ENCODE data around the gene PDLIM4. TPM values are rescaled to one million over a fixed set of nuclear protein-coding genes. Genes with fewer than 3 reads are reported as not detected.

PDLIM4 gene
- total and polyA plus RNA-seq, 7 experiments from 2014 or later = 0.99 TPM; not detected in 6

DNA sequence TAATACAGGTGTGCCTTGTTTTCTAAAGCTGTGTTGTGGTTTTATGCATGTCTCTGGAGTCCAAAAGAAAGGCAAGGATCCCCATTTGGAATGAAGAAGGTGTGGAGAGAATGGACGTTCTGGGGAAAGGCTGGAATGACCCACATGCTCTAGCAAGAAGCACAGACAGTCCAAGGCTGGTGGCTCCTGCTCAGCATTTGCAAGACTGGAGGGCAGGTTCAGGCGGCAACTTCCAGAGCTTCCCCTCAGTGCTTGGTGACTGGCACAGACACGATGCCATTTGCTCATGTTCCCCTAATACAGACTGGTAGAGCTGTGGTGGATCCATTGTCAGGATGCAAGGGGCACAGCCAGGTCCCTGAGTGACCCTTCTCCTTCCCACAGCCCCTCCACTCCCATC is 44.9 kb downstream of the PDLIM4 start:
- peaks cover 0 to 13% (median 0%) of the 10 kb centered on the region in 3 experiments for H3K9me3 ChIP-seq (ENCODE audit: control insufficient read depth in 2 of 3, low read length in 3 of 3)
- H3K4me3 Mint-ChIP-seq = no peak overlapping the region
- H3K36me3 ChIP-seq (ENCODE audit: control insufficient read depth in 2 of 3, insufficient read depth in 3 of 3, low read length in 3 of 3) = no peaks in the 10 kb centered on the region
- no peak overlapping the region for H3K27ac ChIP-seq (ENCODE audit: low read depth, low read length)
- H3K4me3 ChIP-seq (ENCODE audit: low read length) = no peak overlapping the region
- peaks cover 0 to 27% (median 11%) of the 10 kb centered on the region in 11 donors for H3K9me3 Mint-ChIP-seq
- no peaks in the 10 kb centered on the region for H3K27me3 ChIP-seq (ENCODE audit: control insufficient read depth in 2 of 2, insufficient read depth in 2 of 2, low read length in 2 of 2)
- no peaks in the 10 kb centered on the region for H3K27me3 Mint-ChIP-seq
- ChIA-PET POLR2A (no interaction called here), CTCF (no interaction called here)
- DNase-seq = no peak
- H3K36me3 Mint-ChIP-seq = peaks cover 1 to 28% (median 15%) of the 10 kb centered on the region in 5 donors
- H3K4me1 Mint-ChIP-seq = peaks cover 0 to 3% (median 0%) of the 10 kb centered on the region in 7 donors
- no peak overlapping the region for H3K27ac Mint-ChIP-seq
- ATAC-seq = no peak
- intact Hi-C loops (cut with micrococcal nuclease) = no loop called here
- H3K4me1 ChIP-seq (ENCODE audit: control insufficient read depth in 2 of 2, insufficient read depth in 2 of 2, low read length in 2 of 2) = no peaks in the 10 kb centered on the region

DNA sequence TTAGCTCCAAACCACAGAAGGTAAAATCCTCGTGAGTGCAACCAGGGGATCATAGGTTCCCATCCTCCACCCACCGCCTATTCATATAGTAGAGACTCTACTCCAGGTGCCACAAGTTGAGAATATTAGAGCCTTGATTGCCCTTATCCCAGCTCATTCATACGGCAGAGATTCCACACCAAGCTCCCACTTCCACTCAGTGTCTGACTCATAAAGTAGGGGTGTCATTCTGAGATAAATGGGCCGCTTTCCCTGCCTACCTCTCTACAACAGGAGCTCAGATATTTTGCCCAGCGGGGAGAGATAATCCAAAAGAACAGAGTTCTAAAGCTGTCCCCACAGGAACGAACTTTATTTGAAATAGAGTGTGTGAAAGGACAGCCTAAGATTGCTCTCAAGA is 46.1 kb downstream of the PDLIM4 start:
- ChIA-PET POLR2A (no interaction called here), CTCF (interaction anchor here (0.9 kb wide), 1 partner anchor 31 kb away, joined by 3 read pairs; no protein-coding TSS in a partner anchor)
- DNase-seq = no peak
- no peaks in the 10 kb centered on the region for H3K27me3 Mint-ChIP-seq
- no peak overlapping the region for H3K27ac Mint-ChIP-seq
- intact Hi-C loops (cut with micrococcal nuclease) = no loop called here
- no peaks in the 10 kb centered on the region for H3K4me1 Mint-ChIP-seq
- no peak for ATAC-seq
- peaks cover 0 to 27% (median 11%) of the 10 kb centered on the region in 11 donors for H3K9me3 Mint-ChIP-seq
- no peak overlapping the region for H3K4me3 Mint-ChIP-seq
- H3K27me3 ChIP-seq (ENCODE audit: control insufficient read depth in 2 of 2, insufficient read depth in 2 of 2, low read length in 2 of 2) = no peaks in the 10 kb centered on the region
- no peaks in the 10 kb centered on the region for H3K4me1 ChIP-seq (ENCODE audit: control insufficient read depth in 2 of 2, insufficient read depth in 2 of 2, low read length in 2 of 2)
- H3K4me3 ChIP-seq (ENCODE audit: low read length) = no peak overlapping the region
- H3K36me3 Mint-ChIP-seq = peaks cover 1 to 28% (median 15%) of the 10 kb centered on the region in 5 donors
- H3K36me3 ChIP-seq (ENCODE audit: control insufficient read depth in 2 of 3, insufficient read depth in 3 of 3, low read length in 3 of 3) = no peaks in the 10 kb centered on the region
- peaks cover 0 to 13% (median 0%) of the 10 kb centered on the region in 3 experiments for H3K9me3 ChIP-seq (ENCODE audit: control insufficient read depth in 2 of 3, low read length in 3 of 3)
- no peak overlapping the region for H3K27ac ChIP-seq (ENCODE audit: low read depth, low read length)

DNA sequence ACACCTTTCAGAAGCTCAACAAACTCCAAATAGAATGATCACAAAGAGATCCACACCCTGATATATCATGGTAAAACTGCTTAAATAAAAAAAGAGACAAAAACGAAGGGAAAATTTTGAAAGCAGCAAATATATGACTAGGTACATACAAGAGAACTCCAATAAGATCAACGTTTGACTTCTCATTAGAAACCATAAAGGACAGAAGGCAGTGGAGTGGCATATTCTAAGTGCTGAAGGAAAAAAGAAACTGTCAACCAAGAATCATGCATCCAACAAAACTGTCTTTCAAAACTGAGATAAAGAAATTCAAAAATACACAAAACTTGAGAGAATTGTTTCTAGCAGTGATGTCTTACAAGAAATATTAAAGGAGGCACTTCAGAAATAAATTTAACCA is 47.9 kb downstream of the PDLIM4 start:
- H3K36me3 Mint-ChIP-seq = peaks cover 1 to 33% (median 15%) of the 10 kb centered on the region in 5 donors
- peaks cover 0 to 27% (median 11%) of the 10 kb centered on the region in 11 donors for H3K9me3 Mint-ChIP-seq
- ATAC-seq = no peak
- Histone ChIP-seq H3K9me3 (ENCODE audit: control insufficient read depth in 2 of 3, low read length in 3 of 3) (peaks cover 0 to 13% (median 0%) of the 10 kb centered on the region in 3 experiments), H3K36me3 (ENCODE audit: control insufficient read depth in 2 of 3, insufficient read depth in 3 of 3, low read length in 3 of 3) (no peaks in the 10 kb centered on the region), H3K4me1 (ENCODE audit: control insufficient read depth in 2 of 2, insufficient read depth in 2 of 2, low read length in 2 of 2) (no peaks in the 10 kb centered on the region), H3K27ac (ENCODE audit: low read depth, low read length) (no peak overlapping the region), H3K27me3 (ENCODE audit: control insufficient read depth in 2 of 2, insufficient read depth in 2 of 2, low read length in 2 of 2) (no peaks in the 10 kb centered on the region), H3K4me3 (ENCODE audit: low read length) (no peak overlapping the region)
- ChIA-PET POLR2A (no interaction called here), CTCF (no interaction called here)
- no peak overlapping the region for H3K4me3 Mint-ChIP-seq
- H3K27ac Mint-ChIP-seq = no peak overlapping the region
- intact Hi-C loops (cut with micrococcal nuclease) = no loop called here
- DNase-seq = no peak
- no peaks in the 10 kb centered on the region for H3K27me3 Mint-ChIP-seq
- no peaks in the 10 kb centered on the region for H3K4me1 Mint-ChIP-seq

DNA sequence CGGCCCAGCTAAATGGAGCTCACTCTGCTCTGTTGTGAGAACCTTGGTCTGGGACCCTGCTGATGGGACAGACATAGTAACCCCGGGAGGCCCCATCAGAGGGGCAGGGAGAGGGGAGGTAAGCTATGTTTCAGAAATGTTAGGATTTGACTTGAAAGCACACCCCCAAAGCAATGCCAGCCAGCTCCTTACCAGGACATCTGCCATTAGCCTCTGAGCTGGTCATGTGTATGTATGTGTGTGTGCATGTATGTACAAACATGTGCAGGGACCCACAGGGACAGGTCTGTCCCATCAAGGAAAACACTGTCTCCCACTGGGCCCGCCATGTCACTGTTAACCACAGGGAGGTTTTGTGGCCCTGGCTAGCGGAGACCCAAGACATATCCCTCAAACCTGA is 51.2 kb downstream of the PDLIM4 start:
- Mint-ChIP-seq H3K9me3 (peaks cover 0 to 24% (median 10%) of the 10 kb centered on the region in 11 donors), H3K4me1 (no peaks in the 10 kb centered on the region), H3K4me3 (no peak overlapping the region), H3K36me3 (peaks cover 1 to 26% (median 16%) of the 10 kb centered on the region in 5 donors), H3K27ac (no peak overlapping the region), H3K27me3 (no peaks in the 10 kb centered on the region)
- DNase-seq (no peak), ATAC-seq (no peak)
- H3K27me3 ChIP-seq (ENCODE audit: control insufficient read depth in 2 of 2, insufficient read depth in 2 of 2, low read length in 2 of 2) = no peaks in the 10 kb centered on the region
- H3K27ac ChIP-seq (ENCODE audit: low read depth, low read length) = no peak overlapping the region
- no peaks in the 10 kb centered on the region for H3K4me1 ChIP-seq (ENCODE audit: control insufficient read depth in 2 of 2, insufficient read depth in 2 of 2, low read length in 2 of 2)
- ChIA-PET POLR2A (no interaction called here), CTCF (no interaction called here)
- H3K4me3 ChIP-seq (ENCODE audit: low read length) = no peak overlapping the region
- H3K36me3 ChIP-seq (ENCODE audit: control insufficient read depth in 2 of 3, insufficient read depth in 3 of 3, low read length in 3 of 3) = no peaks in the 10 kb centered on the region
- intact Hi-C loops (cut with micrococcal nuclease) = no loop called here
- H3K9me3 ChIP-seq (ENCODE audit: control insufficient read depth in 2 of 3, low read length in 3 of 3) = peaks cover 0 to 13% (median 0%) of the 10 kb centered on the region in 3 experiments

- Mint-ChIP-seq H3K4me1 (no peaks in the 10 kb centered on the region), H3K27me3 (no peaks in the 10 kb centered on the region), H3K36me3 (peaks cover 0 to 16% (median 11%) of the 10 kb centered on the region in 5 donors), H3K27ac (no peak overlapping the region), H3K9me3 (peaks cover 0 to 14% (median 7%) of the 10 kb centered on the region in 11 donors), H3K4me3 (no peak overlapping the region)
- intact Hi-C loops (cut with micrococcal nuclease) = no loop called here
- Histone ChIP-seq H3K4me1 (ENCODE audit: control insufficient read depth in 2 of 2, insufficient read depth in 2 of 2, low read length in 2 of 2) (no peaks in the 10 kb centered on the region), H3K27me3 (ENCODE audit: control insufficient read depth in 2 of 2, insufficient read depth in 2 of 2, low read length in 2 of 2) (no peaks in the 10 kb centered on the region), H3K36me3 (ENCODE audit: control insufficient read depth in 2 of 3, insufficient read depth in 3 of 3, low read length in 3 of 3) (no peaks in the 10 kb centered on the region), H3K4me3 (ENCODE audit: low read length) (no peak overlapping the region), H3K27ac (ENCODE audit: low read depth, low read length) (no peak overlapping the region), H3K9me3 (ENCODE audit: control insufficient read depth in 2 of 3, low read length in 3 of 3) (peaks cover 0 to 11% (median 0%) of the 10 kb centered on the region in 3 experiments)
- DNase-seq (no peak), ATAC-seq (no peak)
- CTCF ChIA-PET = no interaction called here
- POLR2A ChIA-PET = no interaction called here
Observed at GRCh38 chr5:132309679-132310078, 52.2 kb downstream of the PDLIM4 start.

DNA sequence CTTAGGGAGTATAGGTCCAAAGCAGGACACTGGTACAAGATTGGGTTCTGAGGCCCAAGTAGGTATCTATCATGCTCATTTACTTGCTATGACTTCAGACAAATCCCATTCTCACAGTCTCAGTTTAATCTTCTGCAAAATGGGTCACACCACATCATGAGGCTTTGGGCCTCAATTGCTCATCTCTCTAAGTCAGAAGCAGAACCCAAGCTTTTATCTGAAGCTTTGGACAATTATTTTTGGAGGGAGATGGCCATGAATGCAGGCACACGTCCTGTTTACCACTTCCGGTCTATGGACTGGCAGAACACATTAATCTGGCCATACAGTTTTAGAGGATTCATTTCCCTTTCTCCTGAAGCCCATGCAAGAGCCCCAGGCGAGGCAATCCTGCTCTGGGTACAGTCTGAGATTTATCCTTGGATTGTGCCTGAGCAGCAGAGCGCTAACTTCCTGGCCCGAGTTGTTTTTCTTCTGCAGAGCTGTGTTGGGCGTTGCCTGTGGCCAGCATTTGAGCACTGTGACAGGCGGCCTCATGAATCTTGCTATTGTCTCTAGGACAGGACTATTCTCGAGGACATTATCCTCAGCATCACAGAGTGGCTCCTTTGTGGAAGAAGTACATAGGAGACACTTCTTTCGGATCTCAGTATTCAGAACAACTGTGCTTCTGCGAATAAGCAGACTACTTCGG is 52.8 kb downstream of the PDLIM4 start:
- ChIA-PET CTCF (no interaction called here), POLR2A (no interaction called here)
- Histone ChIP-seq H3K27me3 (ENCODE audit: control insufficient read depth in 2 of 2, insufficient read depth in 2 of 2, low read length in 2 of 2) (no peaks in the 10 kb centered on the region), H3K4me3 (ENCODE audit: low read length) (no peak overlapping the region), H3K27ac (ENCODE audit: low read depth, low read length) (no peak overlapping the region), H3K9me3 (ENCODE audit: control insufficient read depth in 2 of 3, low read length in 3 of 3) (peaks cover 0 to 5% (median 0%) of the 10 kb centered on the region in 3 experiments), H3K4me1 (ENCODE audit: control insufficient read depth in 2 of 2, insufficient read depth in 2 of 2, low read length in 2 of 2) (no peaks in the 10 kb centered on the region), H3K36me3 (ENCODE audit: control insufficient read depth in 2 of 3, insufficient read depth in 3 of 3, low read length in 3 of 3) (no peaks in the 10 kb centered on the region)
- DNase-seq = no peak
- no peak for ATAC-seq
- Mint-ChIP-seq H3K4me1 (no peaks in the 10 kb centered on the region), H3K27ac (no peak overlapping the region), H3K36me3 (peaks cover 0 to 12% (median 8%) of the 10 kb centered on the region in 5 donors), H3K9me3 (peaks cover 0 to 8% (median 3%) of the 10 kb centered on the region in 11 donors), H3K4me3 (no peak overlapping the region), H3K27me3 (no peaks in the 10 kb centered on the region)
- intact Hi-C loops (cut with micrococcal nuclease) = no loop called here

- intact Hi-C loops (cut with micrococcal nuclease) = no loop called here
- Mint-ChIP-seq H3K9me3 (no peaks in the 10 kb centered on the region), H3K4me1 (peaks cover 0 to 2% (median 0%) of the 10 kb centered on the region in 7 donors), H3K27ac (no peak overlapping the region), H3K27me3 (no peaks in the 10 kb centered on the region), H3K4me3 (no peak overlapping the region), H3K36me3 (peaks cover 0 to 21% (median 7%) of the 10 kb centered on the region in 5 donors)
- Histone ChIP-seq H3K36me3 (ENCODE audit: control insufficient read depth in 2 of 3, insufficient read depth in 3 of 3, low read length in 3 of 3) (no peaks in the 10 kb centered on the region), H3K4me3 (ENCODE audit: low read length) (no peak overlapping the region), H3K9me3 (ENCODE audit: control insufficient read depth in 2 of 3, low read length in 3 of 3) (no peaks in the 10 kb centered on the region), H3K27me3 (ENCODE audit: control insufficient read depth in 2 of 2, insufficient read depth in 2 of 2, low read length in 2 of 2) (no peaks in the 10 kb centered on the region), H3K4me1 (ENCODE audit: control insufficient read depth in 2 of 2, insufficient read depth in 2 of 2, low read length in 2 of 2) (no peaks in the 10 kb centered on the region), H3K27ac (ENCODE audit: low read depth, low read length) (no peak overlapping the region)
- no peak for DNase-seq
- ChIA-PET CTCF (no interaction called here), POLR2A (interaction anchor here (0.5 kb wide), 1 partner anchor 13 kb away, joined by 3 read pairs; no protein-coding TSS in a partner anchor)
- ATAC-seq = no peak
Observed at GRCh38 chr5:132313366-132313765, 55.9 kb downstream of the PDLIM4 start.
